ENCODE measurements around the gene RNU1-2. TPM values are rescaled to one million over a fixed set of nuclear protein-coding genes. Genes with fewer than 3 reads are reported as not detected.
"Not testable (repeated sequence)": the region's sequence is repeated elsewhere in the genome, so short reads cannot be mapped to it uniquely, and the experiment has no call there.

Gene RNU1-2
- total RNA-seq, 1 experiment from 2014 or later: 2,051 TPM

GRCh38 chr1:16931206-16931934 is 35.6 kb downstream of the RNU1-2 start:
- not testable (repeated sequence) for H2BK5ac ChIP-seq (ENCODE audit: insufficient read length, low read length); H3K4me2 ChIP-seq (ENCODE audit: insufficient read depth, insufficient read length, low read length); H4K20me1 ChIP-seq (ENCODE audit: control insufficient read depth, insufficient read depth, insufficient read length); H3K79me2 ChIP-seq (ENCODE audit: insufficient read depth, low read length); H3K23me2 ChIP-seq (ENCODE audit: insufficient read length, low read depth, low read length, poor library complexity, severe bottlenecking); H3K9me3 ChIP-seq (ENCODE audit: control insufficient read depth, low read depth, low read length); H3K14ac ChIP-seq (ENCODE audit: insufficient read depth, low read length); H3K4me1 ChIP-seq (ENCODE audit: insufficient read depth, low read length); H2BK15ac ChIP-seq (ENCODE audit: low read depth, low read length); H2AK5ac ChIP-seq (ENCODE audit: insufficient read length, low read length); H2BK12ac ChIP-seq (ENCODE audit: insufficient read length, low read depth, low read length); H3K4me3 Mint-ChIP-seq; H3K9me3 Mint-ChIP-seq; H3K27me3 ChIP-seq (ENCODE audit: insufficient read depth, low read length); H2BK20ac ChIP-seq (ENCODE audit: low read depth, low read length, poor library complexity, severe bottlenecking); H3T11ph ChIP-seq (ENCODE audit: low read length); H4K8ac ChIP-seq (replicated peaks; ENCODE audit: insufficient read length, low read depth, low read length); H3K27me3 Mint-ChIP-seq (ENCODE audit: low read depth); H4K5ac ChIP-seq (ENCODE audit: insufficient read length, low read depth, low read length); H2BK120ac ChIP-seq (ENCODE audit: low read depth, low read length, poor library complexity, severe bottlenecking); H3K23ac ChIP-seq (ENCODE audit: insufficient read length, low read depth, low read length); H4K91ac ChIP-seq (ENCODE audit: insufficient read length, low read depth, low read length); H3K27ac ChIP-seq (ENCODE audit: insufficient read length, low read depth, low read length); H3K56ac ChIP-seq (ENCODE audit: insufficient read length, low read depth, low read length); H3K27ac Mint-ChIP-seq; H2AFZ ChIP-seq (ENCODE audit: low read length); H3K79me1 ChIP-seq (ENCODE audit: insufficient read depth, low read depth, low read length, poor library complexity, severe bottlenecking); H3K9ac ChIP-seq (ENCODE audit: extremely low read depth, insufficient read length, low read length); DNase-seq; H3K4ac ChIP-seq (ENCODE audit: low read depth, low read length); H3K18ac ChIP-seq (ENCODE audit: insufficient read length, low read depth, low read length)
- Mint-ChIP-seq H3K4me1 (peaks cover 9 to 18% of the 10 kb centered on the region in 2 experiments), H3K36me3 (ENCODE audit: insufficient read depth in 1 of 3, low read depth in 3 of 3) (peaks cover 22 to 41% (median 37%) of the 10 kb centered on the region in 3 experiments)
- WGBS (ENCODE audit: extremely low coverage, insufficient read length, low lambda C conversion rate): no CpG with 5 or more reads among the region's 18 CpGs

- not testable (repeated sequence) for H3K14ac ChIP-seq (ENCODE audit: insufficient read depth, low read length); H2BK5ac ChIP-seq (ENCODE audit: insufficient read length, low read length); H3K27ac ChIP-seq (ENCODE audit: insufficient read length, low read depth, low read length); H3K4me1 ChIP-seq (ENCODE audit: insufficient read depth, low read length); H4K20me1 ChIP-seq (ENCODE audit: control insufficient read depth, insufficient read depth, insufficient read length); H4K5ac ChIP-seq (ENCODE audit: insufficient read length, low read depth, low read length); H2AK5ac ChIP-seq (ENCODE audit: insufficient read length, low read length); DNase-seq; H2BK12ac ChIP-seq (ENCODE audit: insufficient read length, low read depth, low read length); H2BK15ac ChIP-seq (ENCODE audit: low read depth, low read length); H3K79me1 ChIP-seq (ENCODE audit: insufficient read depth, low read depth, low read length, poor library complexity, severe bottlenecking); H2AFZ ChIP-seq (ENCODE audit: low read length); H3K27me3 ChIP-seq (ENCODE audit: insufficient read depth, low read length); H3K4ac ChIP-seq (ENCODE audit: low read depth, low read length); H3K9ac ChIP-seq (ENCODE audit: extremely low read depth, insufficient read length, low read length); H2BK20ac ChIP-seq (ENCODE audit: low read depth, low read length, poor library complexity, severe bottlenecking); H2BK120ac ChIP-seq (ENCODE audit: low read depth, low read length, poor library complexity, severe bottlenecking); H4K8ac ChIP-seq (replicated peaks; ENCODE audit: insufficient read length, low read depth, low read length); H3K9me3 Mint-ChIP-seq; H3K18ac ChIP-seq (ENCODE audit: insufficient read length, low read depth, low read length); H3K27me3 Mint-ChIP-seq (ENCODE audit: low read depth); H4K91ac ChIP-seq (ENCODE audit: insufficient read length, low read depth, low read length); H3K23me2 ChIP-seq (ENCODE audit: insufficient read length, low read depth, low read length, poor library complexity, severe bottlenecking); H3K27ac Mint-ChIP-seq; H3K23ac ChIP-seq (ENCODE audit: insufficient read length, low read depth, low read length); H3T11ph ChIP-seq (ENCODE audit: low read length); H3K79me2 ChIP-seq (ENCODE audit: insufficient read depth, low read length); H3K56ac ChIP-seq (ENCODE audit: insufficient read length, low read depth, low read length); H3K9me3 ChIP-seq (ENCODE audit: control insufficient read depth, low read depth, low read length); H3K4me2 ChIP-seq (ENCODE audit: insufficient read depth, insufficient read length, low read length); H3K4me3 Mint-ChIP-seq
- Mint-ChIP-seq H3K4me1 (peaks cover 7 to 13% of the 10 kb centered on the region in 2 experiments), H3K36me3 (ENCODE audit: insufficient read depth in 1 of 3, low read depth in 3 of 3) (peaks cover 25 to 51% (median 45%) of the 10 kb centered on the region in 3 experiments)
Observed at GRCh38 chr1:16933945-16934344, 38.2 kb downstream of the RNU1-2 start.
